ENCODE data around the gene PFDN1.

PFDN1 gene

GRCh38 chr5:140261403-140262171 lies 41.3 kb downstream of the PFDN1 start:
- Histone ChIP-seq H3K9ac (ENCODE audit: low read length) (no peak overlapping the region), H3K36me3 (ENCODE audit: control insufficient read depth, insufficient read depth, low read length) (peaks cover 2% of the 10 kb centered on the region), H3K4me1 (ENCODE audit: control insufficient read depth, insufficient read depth, low read length) (peaks cover 9% of the 10 kb centered on the region), H3K4me3 (ENCODE audit: low read length) (no peak overlapping the region), H3K27ac (ENCODE audit: low read depth, low read length) (peak overlapping the region; percentile 67), H3K27me3 (ENCODE audit: control insufficient read depth, insufficient read depth, low read length) (no peaks in the 10 kb centered on the region)

- peaks cover 2% of the 10 kb centered on the region for H3K36me3 ChIP-seq (ENCODE audit: control insufficient read depth, insufficient read depth, low read length)
- H3K4me1 ChIP-seq (ENCODE audit: control insufficient read depth, insufficient read depth, low read length) = peaks cover 9% of the 10 kb centered on the region
- no peak overlapping the region for H3K4me3 ChIP-seq (ENCODE audit: low read length)
- H3K27ac ChIP-seq (ENCODE audit: low read depth, low read length) = no peak overlapping the region
- no peak overlapping the region for H3K9ac ChIP-seq (ENCODE audit: low read length)
- no peaks in the 10 kb centered on the region for H3K27me3 ChIP-seq (ENCODE audit: control insufficient read depth, insufficient read depth, low read length)
Observed at GRCh38 chr5:140260089-140260656, 42.7 kb downstream of the PFDN1 start.

- no peak overlapping the region for H3K4me3 ChIP-seq (ENCODE audit: low read length)
- H3K36me3 ChIP-seq (ENCODE audit: control insufficient read depth, insufficient read depth, low read length) = peaks cover 2% of the 10 kb centered on the region
- H3K27me3 ChIP-seq (ENCODE audit: control insufficient read depth, insufficient read depth, low read length) = no peaks in the 10 kb centered on the region
- peaks cover 9% of the 10 kb centered on the region for H3K4me1 ChIP-seq (ENCODE audit: control insufficient read depth, insufficient read depth, low read length)
- no peak overlapping the region for H3K9ac ChIP-seq (ENCODE audit: low read length)
- no peak overlapping the region for H3K27ac ChIP-seq (ENCODE audit: low read depth, low read length)
Observed at GRCh38 chr5:140259500-140259899, 43.4 kb downstream of the PFDN1 start.

GRCh38 chr5:140258873-140259272 lies 44.0 kb downstream of the PFDN1 start:
- Histone ChIP-seq H3K4me3 (ENCODE audit: low read length) (no peak overlapping the region), H3K27ac (ENCODE audit: low read depth, low read length) (no peak overlapping the region), H3K4me1 (ENCODE audit: control insufficient read depth, insufficient read depth, low read length) (peaks cover 9% of the 10 kb centered on the region)

GRCh38 chr5:140258016-140258415 lies 44.9 kb downstream of the PFDN1 start:
- no peak overlapping the region for H3K27ac ChIP-seq (ENCODE audit: low read depth, low read length)
- H3K27me3 ChIP-seq (ENCODE audit: control insufficient read depth, insufficient read depth, low read length) = no peaks in the 10 kb centered on the region
- H3K36me3 ChIP-seq (ENCODE audit: control insufficient read depth, insufficient read depth, low read length) = peaks cover 2% of the 10 kb centered on the region
- H3K4me1 ChIP-seq (ENCODE audit: control insufficient read depth, insufficient read depth, low read length) = peaks cover 9% of the 10 kb centered on the region
- H3K4me3 ChIP-seq (ENCODE audit: low read length) = no peak overlapping the region
- H3K9ac ChIP-seq (ENCODE audit: low read length) = no peak overlapping the region

More at GRCh38 chr5:140258873-140259272, 44.0 kb downstream of the PFDN1 start:
- H3K36me3 ChIP-seq (ENCODE audit: control insufficient read depth, insufficient read depth, low read length) = peaks cover 2% of the 10 kb centered on the region
- no peak overlapping the region for H3K9ac ChIP-seq (ENCODE audit: low read length)
- no peaks in the 10 kb centered on the region for H3K27me3 ChIP-seq (ENCODE audit: control insufficient read depth, insufficient read depth, low read length)

GRCh38 chr5:140256726-140257125 lies 46.2 kb downstream of the PFDN1 start:
- Histone ChIP-seq H3K4me1 (ENCODE audit: control insufficient read depth, insufficient read depth, low read length) (peaks cover 6% of the 10 kb centered on the region), H3K36me3 (ENCODE audit: control insufficient read depth, insufficient read depth, low read length) (peaks cover 2% of the 10 kb centered on the region), H3K9ac (ENCODE audit: low read length) (no peak overlapping the region), H3K4me3 (ENCODE audit: low read length) (no peak overlapping the region), H3K27ac (ENCODE audit: low read depth, low read length) (no peak overlapping the region), H3K27me3 (ENCODE audit: control insufficient read depth, insufficient read depth, low read length) (no peaks in the 10 kb centered on the region)

- H3K4me3 ChIP-seq (ENCODE audit: low read length) = no peak overlapping the region
- H3K27me3 ChIP-seq (ENCODE audit: control insufficient read depth, insufficient read depth, low read length) = no peaks in the 10 kb centered on the region
- H3K4me1 ChIP-seq (ENCODE audit: control insufficient read depth, insufficient read depth, low read length) = no peaks in the 10 kb centered on the region
- no peak overlapping the region for H3K27ac ChIP-seq (ENCODE audit: low read depth, low read length)
- H3K36me3 ChIP-seq (ENCODE audit: control insufficient read depth, insufficient read depth, low read length) = peaks cover 2% of the 10 kb centered on the region
- H3K9ac ChIP-seq (ENCODE audit: low read length) = no peak overlapping the region
Observed at GRCh38 chr5:140255460-140256157, 47.3 kb downstream of the PFDN1 start.

- no peak overlapping the region for H3K9ac ChIP-seq (ENCODE audit: low read length)
- no peaks in the 10 kb centered on the region for H3K4me1 ChIP-seq (ENCODE audit: control insufficient read depth, insufficient read depth, low read length)
- H3K27ac ChIP-seq (ENCODE audit: low read depth, low read length) = no peak overlapping the region
- no peaks in the 10 kb centered on the region for H3K27me3 ChIP-seq (ENCODE audit: control insufficient read depth, insufficient read depth, low read length)
- H3K4me3 ChIP-seq (ENCODE audit: low read length) = no peak overlapping the region
- no peaks in the 10 kb centered on the region for H3K36me3 ChIP-seq (ENCODE audit: control insufficient read depth, insufficient read depth, low read length)
Observed at GRCh38 chr5:140253985-140254384, 48.9 kb downstream of the PFDN1 start.

- Histone ChIP-seq H3K4me1 (ENCODE audit: control insufficient read depth, insufficient read depth, low read length) (no peaks in the 10 kb centered on the region), H3K9ac (ENCODE audit: low read length) (no peak overlapping the region), H3K27me3 (ENCODE audit: control insufficient read depth, insufficient read depth, low read length) (no peaks in the 10 kb centered on the region), H3K4me3 (ENCODE audit: low read length) (no peak overlapping the region), H3K27ac (ENCODE audit: low read depth, low read length) (no peak overlapping the region), H3K36me3 (ENCODE audit: control insufficient read depth, insufficient read depth, low read length) (no peaks in the 10 kb centered on the region)
Observed at GRCh38 chr5:140252470-140253126, 50.3 kb downstream of the PFDN1 start.

GRCh38 chr5:140251527-140251973 lies 51.4 kb downstream of the PFDN1 start:
- peaks cover 4% of the 10 kb centered on the region for H3K4me1 ChIP-seq (ENCODE audit: control insufficient read depth, insufficient read depth, low read length)
- H3K9ac ChIP-seq (ENCODE audit: low read length) = no peak overlapping the region
- H3K4me3 ChIP-seq (ENCODE audit: low read length) = no peak overlapping the region
- no peaks in the 10 kb centered on the region for H3K27me3 ChIP-seq (ENCODE audit: control insufficient read depth, insufficient read depth, low read length)
- no peak overlapping the region for H3K27ac ChIP-seq (ENCODE audit: low read depth, low read length)
- no peaks in the 10 kb centered on the region for H3K36me3 ChIP-seq (ENCODE audit: control insufficient read depth, insufficient read depth, low read length)

- no peak overlapping the region for H3K9ac ChIP-seq (ENCODE audit: low read length)
- peaks cover 15% of the 10 kb centered on the region for H3K4me1 ChIP-seq (ENCODE audit: control insufficient read depth, insufficient read depth, low read length)
- no peak overlapping the region for H3K27ac ChIP-seq (ENCODE audit: low read depth, low read length)
Observed at GRCh38 chr5:140250386-140250785, 52.5 kb downstream of the PFDN1 start.

GRCh38 chr5:140249536-140249935 lies 53.4 kb downstream of the PFDN1 start:
- H3K36me3 ChIP-seq (ENCODE audit: control insufficient read depth, insufficient read depth, low read length) = no peaks in the 10 kb centered on the region
- H3K27ac ChIP-seq (ENCODE audit: low read depth, low read length) = no peak overlapping the region
- H3K4me3 ChIP-seq (ENCODE audit: low read length) = no peak overlapping the region
- H3K27me3 ChIP-seq (ENCODE audit: control insufficient read depth, insufficient read depth, low read length) = no peaks in the 10 kb centered on the region
- no peak overlapping the region for H3K9ac ChIP-seq (ENCODE audit: low read length)
- peaks cover 19% of the 10 kb centered on the region for H3K4me1 ChIP-seq (ENCODE audit: control insufficient read depth, insufficient read depth, low read length)

More at GRCh38 chr5:140250386-140250785, 52.5 kb downstream of the PFDN1 start:
- no peak overlapping the region for H3K4me3 ChIP-seq (ENCODE audit: low read length)
- no peaks in the 10 kb centered on the region for H3K36me3 ChIP-seq (ENCODE audit: control insufficient read depth, insufficient read depth, low read length)
- H3K27me3 ChIP-seq (ENCODE audit: control insufficient read depth, insufficient read depth, low read length) = no peaks in the 10 kb centered on the region

Data from rectal smooth muscle tissue (tissue), 1 donor.